ENCODE results near the gene RAB5IF. TPM values are rescaled to one million over a fixed set of nuclear protein-coding genes. Genes with fewer than 3 reads are reported as not detected.

The RAB5IF gene
- total RNA-seq, 1 donor from 2014 or later, result 162 TPM

DNA sequence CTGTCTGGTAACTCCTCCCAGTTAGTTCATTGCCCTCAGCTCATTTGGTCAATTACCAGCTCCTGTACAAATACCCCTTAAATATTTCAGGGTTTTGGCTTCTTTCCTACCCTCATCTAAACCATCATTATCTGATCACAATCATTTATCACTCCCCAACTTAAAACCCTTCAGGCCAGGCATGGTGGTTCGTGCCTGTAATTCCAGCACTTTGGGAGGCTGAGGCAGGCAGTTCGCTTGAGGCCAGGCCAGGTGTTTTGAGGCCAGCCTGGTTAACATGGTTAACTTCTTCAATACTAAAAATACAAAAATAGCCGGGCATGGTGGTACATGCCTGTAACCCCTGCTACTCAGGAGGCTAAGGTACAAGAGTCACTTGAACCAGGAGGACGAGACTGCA lies 22.8 kb upstream of the RAB5IF start:
- TF ChIP-seq, protein P1, sequence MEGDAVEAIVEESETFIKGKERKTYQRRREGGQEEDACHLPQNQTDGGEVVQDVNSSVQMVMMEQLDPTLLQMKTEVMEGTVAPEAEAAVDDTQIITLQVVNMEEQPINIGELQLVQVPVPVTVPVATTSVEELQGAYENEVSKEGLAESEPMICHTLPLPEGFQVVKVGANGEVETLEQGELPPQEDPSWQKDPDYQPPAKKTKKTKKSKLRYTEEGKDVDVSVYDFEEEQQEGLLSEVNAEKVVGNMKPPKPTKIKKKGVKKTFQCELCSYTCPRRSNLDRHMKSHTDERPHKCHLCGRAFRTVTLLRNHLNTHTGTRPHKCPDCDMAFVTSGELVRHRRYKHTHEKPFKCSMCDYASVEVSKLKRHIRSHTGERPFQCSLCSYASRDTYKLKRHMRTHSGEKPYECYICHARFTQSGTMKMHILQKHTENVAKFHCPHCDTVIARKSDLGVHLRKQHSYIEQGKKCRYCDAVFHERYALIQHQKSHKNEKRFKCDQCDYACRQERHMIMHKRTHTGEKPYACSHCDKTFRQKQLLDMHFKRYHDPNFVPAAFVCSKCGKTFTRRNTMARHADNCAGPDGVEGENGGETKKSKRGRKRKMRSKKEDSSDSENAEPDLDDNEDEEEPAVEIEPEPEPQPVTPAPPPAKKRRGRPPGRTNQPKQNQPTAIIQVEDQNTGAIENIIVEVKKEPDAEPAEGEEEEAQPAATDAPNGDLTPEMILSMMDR (IDR thresholded peaks at IDR 0.05; ENCODE audit: insufficient read depth, low read length, poor library complexity, severe bottlenecking), result no peak
- no peaks in the 10 kb centered on the region for H3K27me3 ChIP-seq (ENCODE audit: control insufficient read depth, insufficient read depth, low read length)
- DNase-seq (ENCODE audit: low read depth), result no peak

DNA sequence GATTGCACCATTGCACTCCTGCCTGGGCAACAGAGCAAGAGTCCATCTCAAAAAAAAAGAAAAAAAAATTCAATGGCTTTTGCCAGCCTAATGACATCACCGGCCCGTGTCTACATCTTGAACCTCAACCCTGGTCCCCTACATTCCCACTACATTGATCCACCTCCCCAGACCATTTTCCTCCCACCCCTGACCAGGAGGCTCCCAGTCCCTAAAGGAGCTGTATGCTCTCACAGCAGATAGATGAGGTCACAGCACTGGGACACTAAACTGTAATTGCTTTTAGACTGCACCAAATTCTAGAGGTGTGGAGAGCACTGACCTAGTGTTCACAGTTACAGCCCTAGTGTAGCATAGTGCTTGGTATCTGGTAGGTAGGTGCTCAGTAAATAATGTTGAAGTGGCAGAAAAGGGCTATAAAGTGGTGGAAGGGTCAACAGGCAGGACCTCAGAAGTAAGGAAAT lies 21.5 kb upstream of the RAB5IF start:
- H3K4me3 ChIP-seq (ENCODE audit: low read depth, low read length), result no peak overlapping the region
- no peak for DNase-seq (ENCODE audit: low read depth)
- no peaks in the 10 kb centered on the region for H3K36me3 ChIP-seq (ENCODE audit: control insufficient read depth, insufficient read depth, low read length)
- H3K27me3 ChIP-seq (ENCODE audit: control insufficient read depth, insufficient read depth, low read length), result no peaks in the 10 kb centered on the region
- TF ChIP-seq, protein P1 (IDR thresholded peaks at IDR 0.05; ENCODE audit: insufficient read depth, low read length, poor library complexity, severe bottlenecking), result no peak

More for the DNA sequence above, 22.8 kb upstream of the RAB5IF start:
- Histone ChIP-seq H3K36me3 (ENCODE audit: control insufficient read depth, insufficient read depth, low read length) (no peaks in the 10 kb centered on the region), H3K4me3 (ENCODE audit: low read depth, low read length) (no peak overlapping the region)

DNA sequence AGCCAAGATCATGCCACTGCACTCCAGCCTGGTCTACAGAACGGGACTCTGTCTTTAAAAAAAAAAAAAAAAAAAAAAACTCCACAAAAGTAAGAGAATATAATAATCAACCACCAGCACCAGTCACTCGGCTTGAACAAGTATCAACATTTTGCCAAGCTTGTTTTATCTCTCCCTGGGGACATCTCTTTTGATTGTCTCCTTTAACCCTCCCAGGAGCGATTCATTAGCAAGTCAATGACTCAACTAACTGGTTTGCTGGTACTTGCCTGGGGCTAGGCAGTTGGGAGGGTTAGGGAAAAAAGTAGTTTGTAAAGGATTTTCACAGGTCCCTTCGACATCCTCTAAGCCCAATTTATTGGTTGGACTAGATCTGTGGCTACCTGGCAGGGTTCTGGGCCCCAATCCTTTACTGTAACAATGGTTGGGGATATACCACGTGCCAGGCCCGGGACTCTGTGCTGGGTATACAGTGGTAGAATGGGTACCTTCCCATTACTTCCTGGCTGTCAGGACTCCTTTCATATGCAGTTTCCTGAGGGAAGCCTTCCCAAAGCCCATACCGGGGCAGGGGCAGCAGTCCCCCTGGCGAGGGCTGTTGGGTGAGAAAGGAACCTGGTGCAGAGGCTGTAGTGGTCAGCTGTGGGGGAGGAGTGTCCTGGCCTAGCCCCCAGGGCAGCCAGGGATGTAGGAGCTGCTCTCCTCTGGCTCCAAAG lies 20.0 kb upstream of the RAB5IF start:
- TF ChIP-seq, protein P1 (IDR thresholded peaks at IDR 0.05; ENCODE audit: insufficient read depth, low read length, poor library complexity, severe bottlenecking), result no peak
- Histone ChIP-seq H3K27me3 (ENCODE audit: control insufficient read depth, insufficient read depth, low read length) (no peaks in the 10 kb centered on the region), H3K36me3 (ENCODE audit: control insufficient read depth, insufficient read depth, low read length) (no peaks in the 10 kb centered on the region), H3K4me3 (ENCODE audit: low read depth, low read length) (no peak overlapping the region)
- DNase-seq (ENCODE audit: low read depth), result no peak

DNA sequence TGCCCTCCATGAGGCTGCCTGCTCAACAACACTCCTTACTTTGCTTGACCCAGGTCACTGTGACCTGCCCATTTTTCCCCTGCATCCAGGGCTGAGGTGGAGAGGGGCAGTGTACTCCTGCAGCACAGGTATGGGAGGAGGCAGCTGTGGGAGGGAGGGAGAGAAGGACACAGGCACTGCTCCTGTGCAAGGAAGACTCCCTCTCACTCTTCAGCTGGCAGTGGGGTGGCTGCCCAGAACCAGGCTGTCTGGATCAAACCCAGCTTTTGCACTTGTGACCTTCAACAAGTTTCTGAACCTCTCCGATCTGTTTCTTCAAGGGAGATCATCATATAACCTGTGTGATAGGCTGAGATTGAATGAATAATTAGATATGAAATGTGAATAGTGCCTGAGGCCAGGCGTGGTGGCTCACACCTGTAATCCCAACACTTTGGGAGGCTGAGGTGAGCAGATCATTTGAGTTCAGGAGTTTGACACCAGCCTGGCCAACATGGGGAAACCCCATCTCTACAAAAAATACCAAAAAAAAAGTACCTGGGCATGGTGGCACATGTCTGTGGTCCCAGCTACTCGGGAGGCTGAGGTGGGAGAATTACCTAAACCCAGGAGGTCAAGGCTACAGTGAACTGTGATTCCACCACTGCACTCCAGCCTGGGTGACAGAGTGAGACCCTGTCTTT lies 18.1 kb upstream of the RAB5IF start:
- H3K36me3 ChIP-seq (ENCODE audit: control insufficient read depth, insufficient read depth, low read length), result no peaks in the 10 kb centered on the region
- H3K4me3 ChIP-seq (ENCODE audit: low read depth, low read length), result no peak overlapping the region
- DNase-seq (ENCODE audit: low read depth), result no peak
- TF ChIP-seq, protein P1 (IDR thresholded peaks at IDR 0.05; ENCODE audit: insufficient read depth, low read length, poor library complexity, severe bottlenecking), result no peak
- H3K27me3 ChIP-seq (ENCODE audit: control insufficient read depth, insufficient read depth, low read length), result no peaks in the 10 kb centered on the region

DNA sequence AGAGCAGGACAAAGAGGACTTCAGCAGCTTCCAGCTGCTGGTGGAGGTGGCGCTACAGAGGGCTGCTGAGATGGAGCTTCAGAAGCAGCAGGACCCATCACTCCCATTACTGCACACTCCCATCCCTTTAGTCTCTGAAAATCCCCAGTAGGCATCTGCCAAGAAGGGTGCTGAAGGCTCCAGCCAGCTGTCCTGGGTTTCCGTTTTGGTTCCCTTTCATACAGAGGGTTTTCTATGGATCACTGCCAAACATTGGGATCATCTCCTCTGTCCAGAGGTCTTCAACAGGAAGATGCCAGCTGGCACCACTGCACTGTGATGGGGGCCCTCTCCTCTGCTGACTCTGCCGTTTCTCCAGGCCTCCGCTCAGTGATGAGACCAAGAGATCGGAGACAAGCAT lies 14.3 kb upstream of the RAB5IF start:
- no peak overlapping the region for H3K4me3 ChIP-seq (ENCODE audit: low read depth, low read length)
- TF ChIP-seq, protein P1 (IDR thresholded peaks at IDR 0.05; ENCODE audit: insufficient read depth, low read length, poor library complexity, severe bottlenecking), result no peak

More for the DNA sequence above, 14.3 kb upstream of the RAB5IF start:
- no peaks in the 10 kb centered on the region for H3K27me3 ChIP-seq (ENCODE audit: control insufficient read depth, insufficient read depth, low read length)
- H3K36me3 ChIP-seq (ENCODE audit: control insufficient read depth, insufficient read depth, low read length), result no peaks in the 10 kb centered on the region
- DNase-seq (ENCODE audit: low read depth), result no peak

All from kidney epithelial cell (primary cell).